ENCODE results near the gene ZBTB5.
"Not testable (repeated sequence)": the region's sequence is repeated elsewhere in the genome, so short reads cannot be mapped to it uniquely, and the experiment has no call there.

The ZBTB5 gene

GRCh38 chr9:37471942-37472684 is 6.9 kb upstream of the ZBTB5 start:
- WGBS (ENCODE audit: extremely low coverage, insufficient coverage, insufficient read length) = no CpG with 5 or more reads among the region's 7 CpGs
- H2AFZ ChIP-seq (ENCODE audit: insufficient read depth, low read length, poor library complexity) = peak overlapping the region; percentile 61
- H4K91ac ChIP-seq (ENCODE audit: low read depth, low read length) = peak overlapping the region; percentile 92
- peak overlapping the region; percentile 100 for H2BK12ac ChIP-seq (ENCODE audit: low read length)
- peaks cover 4% of the 10 kb centered on the region in 2 experiments for H3K4me1 ChIP-seq (ENCODE audit: control insufficient read depth in 1 of 2, insufficient read depth in 2 of 2, low read length in 2 of 2)
- no peak overlapping the region for H3K9ac ChIP-seq (ENCODE audit: low read length)
- H3K9me3 ChIP-seq (ENCODE audit: insufficient read depth, low read depth, low read length) = peaks cover 1% of the 10 kb centered on the region
- no peak overlapping the region for H3K4me3 ChIP-seq (ENCODE audit: low read depth, low read length)
- H3K14ac ChIP-seq (ENCODE audit: low read length) = peak overlapping the region; percentile 94
- peak overlapping the region; percentile 88 for H2BK5ac ChIP-seq (ENCODE audit: low read depth, low read length, poor library complexity)
- H3K23ac ChIP-seq (ENCODE audit: low read length) = no peak overlapping the region
- DNase-seq = peak; percentile 76 to 98
- peaks cover 0 to 2% of the 10 kb centered on the region in 2 experiments for H3K36me3 ChIP-seq (ENCODE audit: control insufficient read depth in 1 of 2, insufficient read depth in 2 of 2, low read length in 2 of 2)
- H3K18ac ChIP-seq (ENCODE audit: low read length) = peak overlapping the region; percentile 73
- peak overlapping the region; percentile 99 for H4K8ac ChIP-seq (ENCODE audit: low read depth, low read length)
- H4K12ac ChIP-seq (ENCODE audit: low read depth, low read length) = peak overlapping the region; percentile 34
- peaks cover 9% of the 10 kb centered on the region for H3K79me1 ChIP-seq (ENCODE audit: low read length)
- peak overlapping the region; percentile 46 for H3K4me2 ChIP-seq (ENCODE audit: low read length)
- peak overlapping the region; percentile 99 for H3K4ac ChIP-seq (ENCODE audit: low read depth, low read length)
- H3K27ac ChIP-seq (ENCODE audit: low read depth, low read length) = peak overlapping the region; percentile 94
- peaks cover 3% of the 10 kb centered on the region for H3K79me2 ChIP-seq (ENCODE audit: control insufficient read depth, insufficient read depth, low read length, poor library complexity)
- H3K27me3 ChIP-seq (ENCODE audit: insufficient read depth, low read length) = no peaks in the 10 kb centered on the region
- peak overlapping the region; percentile 100 for H2AK5ac ChIP-seq (ENCODE audit: low read length)
- H2BK120ac ChIP-seq (ENCODE audit: insufficient read depth, low read length, poor library complexity) = peak overlapping the region; percentile 100

DNA sequence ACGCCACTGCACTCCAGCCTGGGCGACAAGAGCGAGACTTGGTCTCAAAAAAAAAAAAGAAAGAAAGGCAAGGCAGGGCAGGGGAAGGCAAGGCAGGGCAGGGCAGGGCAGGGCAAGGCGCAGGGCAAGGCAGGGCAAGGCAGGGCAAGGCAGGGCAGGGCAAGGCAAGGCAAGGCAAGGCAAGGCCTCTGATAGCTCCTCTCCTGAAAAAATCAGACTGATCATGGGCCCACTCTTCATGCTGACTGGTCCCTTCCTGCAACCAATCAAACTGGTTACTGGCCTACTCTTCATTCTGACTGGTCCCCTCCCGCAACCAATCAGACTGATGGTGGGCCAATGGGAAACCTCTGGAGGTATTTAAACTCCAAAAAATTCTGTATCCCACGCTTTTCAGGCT is 3.4 kb upstream of the ZBTB5 start:
- Histone ChIP-seq H3K27ac (ENCODE audit: low read depth, low read length) (no peak overlapping the region), H3K18ac (ENCODE audit: low read length) (no peak overlapping the region), H3K9me3 (ENCODE audit: insufficient read depth, low read depth, low read length) (no peaks in the 10 kb centered on the region), H3K14ac (ENCODE audit: low read length) (no peak overlapping the region), H3K9ac (ENCODE audit: low read length) (no peak overlapping the region), H3K4ac (ENCODE audit: low read depth, low read length) (no peak overlapping the region), H3K4me2 (ENCODE audit: low read length) (no peak overlapping the region), H3K4me1 (ENCODE audit: control insufficient read depth in 1 of 2, insufficient read depth in 2 of 2, low read length in 2 of 2) (peaks cover 4 to 6% of the 10 kb centered on the region in 2 experiments), H2BK120ac (ENCODE audit: insufficient read depth, low read length, poor library complexity) (no peak overlapping the region), H4K8ac (ENCODE audit: low read depth, low read length) (no peak overlapping the region), H3K4me3 (ENCODE audit: low read depth, low read length) (no peak overlapping the region), H3K27me3 (ENCODE audit: insufficient read depth, low read length) (no peaks in the 10 kb centered on the region), H2AFZ (ENCODE audit: insufficient read depth, low read length, poor library complexity) (no peak overlapping the region), H3K23ac (ENCODE audit: low read length) (no peak overlapping the region), H3K79me1 (ENCODE audit: low read length) (peaks cover 28% of the 10 kb centered on the region), H4K91ac (ENCODE audit: low read depth, low read length) (no peak overlapping the region), H2AK5ac (ENCODE audit: low read length) (no peak overlapping the region), H4K12ac (ENCODE audit: low read depth, low read length) (no peak overlapping the region), H2BK5ac (ENCODE audit: low read depth, low read length, poor library complexity) (no peak overlapping the region), H2BK12ac (ENCODE audit: low read length) (no peak overlapping the region), H3K79me2 (ENCODE audit: control insufficient read depth, insufficient read depth, low read length, poor library complexity) (peaks cover 19% of the 10 kb centered on the region), H3K36me3 (ENCODE audit: control insufficient read depth in 1 of 2, insufficient read depth in 2 of 2, low read length in 2 of 2) (no peaks in the 10 kb centered on the region)
- no CpG with 5 or more reads among the region's 6 CpGs for WGBS (ENCODE audit: extremely low coverage, insufficient coverage, insufficient read length)
- no peak for DNase-seq

DNA sequence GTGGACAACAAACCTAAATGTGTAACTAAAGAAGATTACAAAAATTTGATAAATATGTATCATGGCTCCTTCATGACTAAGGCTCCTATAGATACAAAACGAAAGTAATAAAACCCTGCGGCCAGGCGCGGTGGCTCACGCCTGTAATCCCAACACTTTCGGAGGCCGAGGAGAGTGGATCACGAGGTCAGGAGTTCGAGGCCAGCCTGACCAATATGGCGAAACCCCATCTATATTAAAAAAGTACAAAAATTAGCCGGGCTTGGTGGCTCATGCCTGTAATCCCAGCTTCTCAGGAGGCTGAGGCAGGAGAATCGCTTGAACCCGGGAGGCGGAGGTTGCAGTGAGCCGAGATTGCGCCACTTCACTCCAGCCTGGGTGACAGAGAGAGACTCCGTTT is 2.3 kb upstream of the ZBTB5 start:
- H2AK5ac ChIP-seq (ENCODE audit: low read length); H2BK12ac ChIP-seq (ENCODE audit: low read length); H3K27ac ChIP-seq (ENCODE audit: low read depth, low read length); H3K27me3 ChIP-seq (ENCODE audit: insufficient read depth, low read length); H3K4me3 ChIP-seq (ENCODE audit: low read depth, low read length); H2AFZ ChIP-seq (ENCODE audit: insufficient read depth, low read length, poor library complexity); H3K14ac ChIP-seq (ENCODE audit: low read length); H4K91ac ChIP-seq (ENCODE audit: low read depth, low read length); H3K4ac ChIP-seq (ENCODE audit: low read depth, low read length); H3K18ac ChIP-seq (ENCODE audit: low read length); H2BK5ac ChIP-seq (ENCODE audit: low read depth, low read length, poor library complexity); H3K9ac ChIP-seq (ENCODE audit: low read length); H4K8ac ChIP-seq (ENCODE audit: low read depth, low read length); H3K4me2 ChIP-seq (ENCODE audit: low read length); H4K12ac ChIP-seq (ENCODE audit: low read depth, low read length); H3K23ac ChIP-seq (ENCODE audit: low read length); H3K9me3 ChIP-seq (ENCODE audit: insufficient read depth, low read depth, low read length); H3K36me3 ChIP-seq (ENCODE audit: control insufficient read depth in 1 of 2, insufficient read depth in 2 of 2, low read length in 2 of 2); H3K4me1 ChIP-seq (ENCODE audit: control insufficient read depth in 1 of 2, insufficient read depth in 2 of 2, low read length in 2 of 2); H2BK120ac ChIP-seq (ENCODE audit: insufficient read depth, low read length, poor library complexity): not testable (repeated sequence)
- peak; percentile 54 to 79 for DNase-seq
- no CpG with 5 or more reads among the region's 17 CpGs for WGBS (ENCODE audit: extremely low coverage, insufficient coverage, insufficient read length)
- H3K79me2 ChIP-seq (ENCODE audit: control insufficient read depth, insufficient read depth, low read length, poor library complexity) = peaks cover 21% of the 10 kb centered on the region
- peaks cover 24% of the 10 kb centered on the region for H3K79me1 ChIP-seq (ENCODE audit: low read length)

DNA sequence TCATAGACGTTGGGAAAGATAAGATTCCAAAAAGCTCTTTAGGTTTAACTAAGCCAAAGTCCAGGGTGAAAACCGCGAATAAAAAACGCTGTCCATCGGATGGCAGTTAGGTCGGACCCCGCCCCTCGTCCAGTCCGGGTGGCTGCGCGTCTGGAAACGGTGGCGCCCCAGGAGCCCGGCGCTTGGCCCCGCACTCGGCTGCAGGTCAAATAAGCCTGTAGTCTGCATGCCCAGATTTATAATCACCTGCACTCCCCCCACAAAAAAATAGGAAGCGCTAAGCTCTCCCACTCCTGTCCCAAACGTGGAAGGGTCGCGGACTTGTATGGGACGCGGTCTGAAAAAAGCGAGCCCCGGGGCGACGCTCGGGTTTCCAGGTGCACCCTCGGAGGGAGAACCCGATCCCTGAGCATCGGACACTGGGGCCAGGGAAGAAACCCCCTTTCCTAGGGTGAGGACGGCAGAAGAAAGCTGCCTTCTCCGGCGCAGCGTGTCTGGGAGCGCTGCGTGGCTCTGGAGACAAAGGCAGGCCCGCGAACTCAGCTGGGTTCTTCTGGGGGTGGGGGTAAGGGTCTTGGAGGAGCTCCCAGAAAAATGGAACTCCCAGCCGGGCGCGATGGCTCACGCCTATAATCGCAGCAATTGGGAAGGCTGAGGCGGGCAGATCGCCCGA is 923 bp upstream of the ZBTB5 start:
- peak overlapping the region; percentile 42 for H2AK5ac ChIP-seq (ENCODE audit: low read length)
- H3K23ac ChIP-seq (ENCODE audit: low read length) = no peak overlapping the region
- DNase-seq = peak in 1 of 2 donors; percentile 67
- H3K79me1 ChIP-seq (ENCODE audit: low read length) = peaks cover 21% of the 10 kb centered on the region
- H2AFZ ChIP-seq (ENCODE audit: insufficient read depth, low read length, poor library complexity) = peak overlapping the region; percentile 97
- H3K27ac ChIP-seq (ENCODE audit: low read depth, low read length) = peak overlapping the region; percentile 91
- H3K9ac ChIP-seq (ENCODE audit: low read length) = peak overlapping the region; percentile 70
- peak overlapping the region; percentile 93 for H4K91ac ChIP-seq (ENCODE audit: low read depth, low read length)
- H3K79me2 ChIP-seq (ENCODE audit: control insufficient read depth, insufficient read depth, low read length, poor library complexity) = peaks cover 23% of the 10 kb centered on the region
- H2BK5ac ChIP-seq (ENCODE audit: low read depth, low read length, poor library complexity) = peak overlapping the region; percentile 96
- H2BK120ac ChIP-seq (ENCODE audit: insufficient read depth, low read length, poor library complexity) = peak overlapping the region; percentile 78
- no peaks in the 10 kb centered on the region for H3K9me3 ChIP-seq (ENCODE audit: insufficient read depth, low read depth, low read length)
- peak overlapping the region; percentile 91 for H3K14ac ChIP-seq (ENCODE audit: low read length)
- H4K8ac ChIP-seq (ENCODE audit: low read depth, low read length) = peak overlapping the region; percentile 89
- no peaks in the 10 kb centered on the region for H3K36me3 ChIP-seq (ENCODE audit: control insufficient read depth in 1 of 2, insufficient read depth in 2 of 2, low read length in 2 of 2)
- H2BK12ac ChIP-seq (ENCODE audit: low read length) = no peak overlapping the region
- H3K27me3 ChIP-seq (ENCODE audit: insufficient read depth, low read length) = no peaks in the 10 kb centered on the region
- peak overlapping the region; percentile 88 for H4K12ac ChIP-seq (ENCODE audit: low read depth, low read length)
- H3K4me3 ChIP-seq (ENCODE audit: low read depth, low read length) = peak overlapping the region; percentile 59
- H3K18ac ChIP-seq (ENCODE audit: low read length) = peak overlapping the region; percentile 86
- WGBS (ENCODE audit: extremely low coverage, insufficient coverage, insufficient read length) = no CpG with 5 or more reads among the region's 47 CpGs
- peak overlapping the region; percentile 38 for H3K4ac ChIP-seq (ENCODE audit: low read depth, low read length)
- peaks cover 4 to 8% of the 10 kb centered on the region in 2 experiments for H3K4me1 ChIP-seq (ENCODE audit: control insufficient read depth in 1 of 2, insufficient read depth in 2 of 2, low read length in 2 of 2)
- H3K4me2 ChIP-seq (ENCODE audit: low read length) = peak overlapping the region; percentile 70

Measured in trophoblast cell (in vitro differentiated cells and primary cell).